Effector memory CD4-positive, alpha-beta T cell (primary cell): ENCODE results near the gene EIF5AL1.
A peak's percentile ranks its signal among the peaks of the same experiment; 100 is the strongest.
"Not testable (repeated sequence)": the region's sequence is repeated elsewhere in the genome, so short reads cannot be mapped to it uniquely, and the experiment has no call there.

Source experiments
- DNase-seq, 3 donors: peaks; one replicate each; pipeline ENCODE4 v3.0.0-alpha.2; 2020
- H3K27ac ChIP-seq: 2 replicates; pipeline ENCODE4 v1.7.0; 2013; ENCODE audit warnings: mild to moderate bottlenecking, low read length, moderate library complexity; ENCODE audit not compliant: insufficient read depth, poor library complexity, severe bottlenecking
- H3K27me3 ChIP-seq: replicated peaks from 2 replicates; pipeline ENCODE4 v1.7.0; 2013; ENCODE audit warnings: mild to moderate bottlenecking, low read length; ENCODE audit not compliant: insufficient read depth, control insufficient read depth, poor library complexity, severe bottlenecking
- H3K36me3 ChIP-seq: 2 replicates; pipeline ENCODE4 v1.7.0; 2013; ENCODE audit warnings: mild to moderate bottlenecking, low read length, moderate library complexity; ENCODE audit not compliant: control insufficient read depth, insufficient read depth
- H3K4me1 ChIP-seq: 2 replicates; pipeline ENCODE4 v1.7.0; 2013; ENCODE audit warnings: low read length, mild to moderate bottlenecking; ENCODE audit not compliant: control insufficient read depth, insufficient read depth, poor library complexity, severe bottlenecking
- H3K4me3 ChIP-seq: 2 replicates; pipeline ENCODE4 v1.7.0; 2013; ENCODE audit warnings: low read length, low read depth, mild to moderate bottlenecking; ENCODE audit not compliant: insufficient read depth, poor library complexity, severe bottlenecking
- H3K9me3 ChIP-seq: 2 replicates; pipeline ENCODE4 v1.7.0; 2013; ENCODE audit warnings: mild to moderate bottlenecking, low read length, moderate library complexity; ENCODE audit not compliant: control insufficient read depth

The EIF5AL1 gene

GRCh38 chr10:79547973-79548372 lies 35.6 kb downstream of the EIF5AL1 start:
- Histone ChIP-seq H3K27ac (no peak overlapping the region), H3K27me3 (no peaks in the 10 kb centered on the region), H3K4me3 (no peak overlapping the region), H3K36me3 (no peaks in the 10 kb centered on the region), H3K9me3 (no peaks in the 10 kb centered on the region), H3K4me1 (peaks cover under 1% of the 10 kb centered on the region)
- no peak for DNase-seq

- Histone ChIP-seq H3K4me3 (no peak overlapping the region), H3K36me3 (no peaks in the 10 kb centered on the region), H3K27ac (no peak overlapping the region), H3K4me1 (no peaks in the 10 kb centered on the region), H3K27me3 (no peaks in the 10 kb centered on the region), H3K9me3 (no peaks in the 10 kb centered on the region)
- no peak for DNase-seq
Observed at GRCh38 chr10:79552143-79552542, 39.8 kb downstream of the EIF5AL1 start.

- Histone ChIP-seq H3K36me3 (no peaks in the 10 kb centered on the region), H3K4me3 (no peak overlapping the region), H3K27ac (no peak overlapping the region), H3K27me3 (no peaks in the 10 kb centered on the region), H3K9me3 (no peaks in the 10 kb centered on the region), H3K4me1 (no peaks in the 10 kb centered on the region)
- DNase-seq = no peak
Observed at GRCh38 chr10:79555354-79556309, 43.3 kb downstream of the EIF5AL1 start.

GRCh38 chr10:79556961-79557360 lies 44.6 kb downstream of the EIF5AL1 start:
- H3K4me1 ChIP-seq, H3K27me3 ChIP-seq, DNase-seq, H3K36me3 ChIP-seq, H3K27ac ChIP-seq, H3K4me3 ChIP-seq, H3K9me3 ChIP-seq: not testable (repeated sequence)

GRCh38 chr10:79559726-79560125 lies 47.4 kb downstream of the EIF5AL1 start:
- Histone ChIP-seq H3K4me1 (peaks cover 2% of the 10 kb centered on the region), H3K36me3 (no peaks in the 10 kb centered on the region), H3K27ac (no peak overlapping the region), H3K27me3 (peaks cover 4% of the 10 kb centered on the region), H3K4me3 (no peak overlapping the region), H3K9me3 (no peaks in the 10 kb centered on the region)
- DNase-seq = no peak

GRCh38 chr10:79560160-79560709 lies 47.9 kb downstream of the EIF5AL1 start, which contains the start of gene SFTPA2:
SFTPA2 (minus strand) TSS chr10:79560407; CDS start chr10:79559483, 924 bp downstream.
- H3K4me1 ChIP-seq = peaks cover 2% of the 10 kb centered on the region
- H3K27me3 ChIP-seq = peaks cover 4% of the 10 kb centered on the region
- no peak within 1 kb of the TSS for H3K27ac ChIP-seq
- DNase-seq = no peak
- no peaks in the 10 kb centered on the region for H3K9me3 ChIP-seq
- no peaks in the 10 kb centered on the region for H3K36me3 ChIP-seq
- H3K4me3 ChIP-seq = no peak within 1 kb of the TSS

GRCh38 chr10:79561257-79561656 lies 48.9 kb downstream of the EIF5AL1 start:
- Histone ChIP-seq H3K27me3 (peaks cover 4% of the 10 kb centered on the region), H3K9me3 (no peaks in the 10 kb centered on the region), H3K36me3 (no peaks in the 10 kb centered on the region), H3K4me1 (peaks cover 2% of the 10 kb centered on the region), H3K4me3 (no peak overlapping the region), H3K27ac (no peak overlapping the region)
- no peak for DNase-seq

GRCh38 chr10:79562135-79562756 lies 49.9 kb downstream of the EIF5AL1 start:
- Histone ChIP-seq H3K4me1 (peaks cover 2% of the 10 kb centered on the region), H3K27me3 (peaks cover 4% of the 10 kb centered on the region), H3K36me3 (no peaks in the 10 kb centered on the region), H3K27ac (no peak overlapping the region), H3K4me3 (no peak overlapping the region), H3K9me3 (no peaks in the 10 kb centered on the region)
- DNase-seq = peak; percentile 14 to 41 (median 25)

GRCh38 chr10:79563426-79563825 lies 51.1 kb downstream of the EIF5AL1 start:
- DNase-seq = no peak
- Histone ChIP-seq H3K4me1 (peaks cover 2% of the 10 kb centered on the region), H3K36me3 (no peaks in the 10 kb centered on the region), H3K27me3 (peaks cover 4% of the 10 kb centered on the region), H3K27ac (no peak overlapping the region), H3K4me3 (no peak overlapping the region), H3K9me3 (no peaks in the 10 kb centered on the region)
